ENCODE results near the gene CEACAM16. TPM values are rescaled to one million over a fixed set of nuclear protein-coding genes. Genes with fewer than 3 reads are reported as not detected.

The CEACAM16 gene
- total and polyA plus RNA-seq, 10 of the 15 experiments (the other 5 are each of a cell fraction or from before 2014, with no cell fraction given): not detected

GRCh38 chr19:44753626-44753931 is 54.6 kb downstream of the CEACAM16 start (continued):
- no peak for TF ChIP-seq ZNF687 (IDR thresholded peaks at IDR 0.05)
- TF ChIP-seq, protein P1, sequence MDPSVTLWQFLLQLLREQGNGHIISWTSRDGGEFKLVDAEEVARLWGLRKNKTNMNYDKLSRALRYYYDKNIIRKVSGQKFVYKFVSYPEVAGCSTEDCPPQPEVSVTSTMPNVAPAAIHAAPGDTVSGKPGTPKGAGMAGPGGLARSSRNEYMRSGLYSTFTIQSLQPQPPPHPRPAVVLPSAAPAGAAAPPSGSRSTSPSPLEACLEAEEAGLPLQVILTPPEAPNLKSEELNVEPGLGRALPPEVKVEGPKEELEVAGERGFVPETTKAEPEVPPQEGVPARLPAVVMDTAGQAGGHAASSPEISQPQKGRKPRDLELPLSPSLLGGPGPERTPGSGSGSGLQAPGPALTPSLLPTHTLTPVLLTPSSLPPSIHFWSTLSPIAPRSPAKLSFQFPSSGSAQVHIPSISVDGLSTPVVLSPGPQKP (IDR thresholded peaks at IDR 0.05; ENCODE audit: low read depth, low read length): no peak
- TF ChIP-seq RELB (IDR thresholded peaks at IDR 0.05; ENCODE audit: low read depth): no peak
- TF ChIP-seq MLLT1 (IDR thresholded peaks at IDR 0.05): no peak
- TF ChIP-seq TCF12 (IDR thresholded peaks at IDR 0.05; ENCODE audit: low read depth, low read length): no peak
- no peak for TF ChIP-seq ESRRA (IDR thresholded peaks at IDR 0.05; ENCODE audit: low read length)
- no peak for TF ChIP-seq KLF5 (IDR thresholded peaks at IDR 0.05; ENCODE audit: partially characterized antibody)
- TF ChIP-seq, protein P2, sequence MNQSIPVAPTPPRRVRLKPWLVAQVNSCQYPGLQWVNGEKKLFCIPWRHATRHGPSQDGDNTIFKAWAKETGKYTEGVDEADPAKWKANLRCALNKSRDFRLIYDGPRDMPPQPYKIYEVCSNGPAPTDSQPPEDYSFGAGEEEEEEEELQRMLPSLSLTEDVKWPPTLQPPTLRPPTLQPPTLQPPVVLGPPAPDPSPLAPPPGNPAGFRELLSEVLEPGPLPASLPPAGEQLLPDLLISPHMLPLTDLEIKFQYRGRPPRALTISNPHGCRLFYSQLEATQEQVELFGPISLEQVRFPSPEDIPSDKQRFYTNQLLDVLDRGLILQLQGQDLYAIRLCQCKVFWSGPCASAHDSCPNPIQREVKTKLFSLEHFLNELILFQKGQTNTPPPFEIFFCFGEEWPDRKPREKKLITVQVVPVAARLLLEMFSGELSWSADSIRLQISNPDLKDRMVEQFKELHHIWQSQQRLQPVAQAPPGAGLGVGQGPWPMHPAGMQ (IDR thresholded peaks at IDR 0.05; ENCODE audit: borderline replicate concordance): no peak
- TF ChIP-seq, protein P3, sequence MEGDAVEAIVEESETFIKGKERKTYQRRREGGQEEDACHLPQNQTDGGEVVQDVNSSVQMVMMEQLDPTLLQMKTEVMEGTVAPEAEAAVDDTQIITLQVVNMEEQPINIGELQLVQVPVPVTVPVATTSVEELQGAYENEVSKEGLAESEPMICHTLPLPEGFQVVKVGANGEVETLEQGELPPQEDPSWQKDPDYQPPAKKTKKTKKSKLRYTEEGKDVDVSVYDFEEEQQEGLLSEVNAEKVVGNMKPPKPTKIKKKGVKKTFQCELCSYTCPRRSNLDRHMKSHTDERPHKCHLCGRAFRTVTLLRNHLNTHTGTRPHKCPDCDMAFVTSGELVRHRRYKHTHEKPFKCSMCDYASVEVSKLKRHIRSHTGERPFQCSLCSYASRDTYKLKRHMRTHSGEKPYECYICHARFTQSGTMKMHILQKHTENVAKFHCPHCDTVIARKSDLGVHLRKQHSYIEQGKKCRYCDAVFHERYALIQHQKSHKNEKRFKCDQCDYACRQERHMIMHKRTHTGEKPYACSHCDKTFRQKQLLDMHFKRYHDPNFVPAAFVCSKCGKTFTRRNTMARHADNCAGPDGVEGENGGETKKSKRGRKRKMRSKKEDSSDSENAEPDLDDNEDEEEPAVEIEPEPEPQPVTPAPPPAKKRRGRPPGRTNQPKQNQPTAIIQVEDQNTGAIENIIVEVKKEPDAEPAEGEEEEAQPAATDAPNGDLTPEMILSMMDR (IDR thresholded peaks at IDR 0.05 in 2 of 3, conservative IDR thresholded peaks at IDR 0.05 in 1 of 3; ENCODE audit: control insufficient read depth in 2 of 3, extremely low read depth in 1 of 3, insufficient read depth in 1 of 3, low read depth in 3 of 3, low read length in 3 of 3): no peak
- no peak for TF ChIP-seq DPF2 (IDR thresholded peaks at IDR 0.05)

All from GM12878 (cell line).